H1 (cell line): ENCODE data around the gene EFR3B. TPM values are rescaled to one million over a fixed set of nuclear protein-coding genes. Genes with fewer than 3 reads are reported as not detected.

Experiments
- CTCF ChIA-PET: fragments of 300-600 bp; sonication (Branson Sonifier 250); formaldehyde crosslinking; loops from one replicate; lab custom pipeline; 2021; ENCODE audit not compliant: partially characterized antibody; lab: Charles Lee
- POLR2A ChIA-PET: fragments of 300-600 bp; sonication (Branson Sonifier 250); formaldehyde crosslinking; loops from one replicate; lab custom pipeline; 2021; ENCODE audit warnings: inconsistent platforms; ENCODE audit not compliant: partially characterized antibody; lab: Charles Lee
- DNase-seq, 2 experiments: peaks; one replicate each; pipeline versions ENCODE4 v3.0.0 to v3.0.0-alpha.2; 2010 to 2022; ENCODE audit warnings: low spot score in 2 of 2, low read depth in 1 of 2, mixed read lengths in 1 of 2
- FAIRE-seq: peaks from 2 replicates; lab custom pipeline; 2011; peaks lifted over from hg19 to GRCh38; lab: Jason Lieb, UNC
- H2AFZ ChIP-seq: 2 replicates; pipeline ENCODE4 v1.8.1; 2012; ENCODE audit warnings: low read length, inconsistent platforms
- H2AK5ac ChIP-seq: 2 replicates; pipeline ENCODE4 v1.6.1; 2013; ENCODE audit warnings: low read depth, low read length
- H2BK120ac ChIP-seq: replicated peaks from 2 replicates; pipeline ENCODE3; 2013; ENCODE audit warnings: low read depth, low read length, inconsistent platforms
- H2BK12ac ChIP-seq: 2 replicates; pipeline ENCODE4 v1.6.1; 2013; ENCODE audit warnings: low read depth, low read length
- H2BK15ac ChIP-seq: 2 replicates; pipeline ENCODE4 v1.6.1; 2013; ENCODE audit warnings: low read length
- H2BK20ac ChIP-seq: 2 replicates; pipeline ENCODE4 v1.6.1; 2013; ENCODE audit warnings: low read length
- H2BK5ac ChIP-seq: 2 replicates; pipeline ENCODE4 v1.6.1; 2013; ENCODE audit warnings: low read depth, low read length
- H3K14ac ChIP-seq: 2 replicates; pipeline ENCODE4 v1.6.1; 2013; ENCODE audit warnings: inconsistent platforms; ENCODE audit not compliant: insufficient read length
- H3K18ac ChIP-seq: 2 replicates; pipeline ENCODE4 v1.6.1; 2013; ENCODE audit warnings: low read length; ENCODE audit errors: extremely low read depth
- H3K23ac ChIP-seq: 2 replicates; pipeline ENCODE4 v1.6.1; 2013; ENCODE audit warnings: inconsistent platforms; ENCODE audit not compliant: insufficient read length
- H3K23me2 ChIP-seq: 2 replicates; pipeline ENCODE4 v1.6.1; 2013; ENCODE audit warnings: low read depth, low read length
- H3K27ac ChIP-seq: 2 replicates; pipeline ENCODE4 v1.6.1; 2011; ENCODE audit warnings: low read depth, low read length, inconsistent platforms
- H3K27me3 ChIP-seq, 4 experiments: replicated peaks in 1 of 4; 1 replicate in 1 of 4; 2 replicates in 3 of 4; pipeline versions ENCODE4 v1.6.1 to v1.8.1; 2011 to 2013; ENCODE audit warnings: low read length in 3 of 4, mild to moderate bottlenecking in 3 of 4, inconsistent platforms in 2 of 4, mixed read lengths in 2 of 4, moderate library complexity in 1 of 4; ENCODE audit not compliant: control insufficient read depth in 3 of 4, insufficient read depth in 3 of 4; ENCODE audit errors: extremely low read depth in 1 of 4
- H3K36me3 ChIP-seq, 4 experiments: 2 replicates each; pipeline versions ENCODE4 v1.6.1 to v1.8.1; 2011 to 2013; ENCODE audit warnings: mild to moderate bottlenecking in 4 of 4, low read length in 3 of 4, moderate library complexity in 2 of 4, control low read depth in 1 of 4, inconsistent platforms in 1 of 4; ENCODE audit not compliant: insufficient read depth in 4 of 4, control insufficient read depth in 2 of 4
- H3K4ac ChIP-seq: replicated peaks from 2 replicates; pipeline ENCODE3; 2013; ENCODE audit warnings: low read length, low read depth, mixed read lengths, inconsistent platforms; ENCODE audit not compliant: insufficient read length
- H3K4me1 ChIP-seq, 4 experiments: replicated peaks in 1 of 4; 1 replicate in 1 of 4; 2 replicates in 3 of 4; pipeline versions ENCODE4 v1.6.1 to v1.8.1; 2011 to 2013; ENCODE audit warnings: low read length in 3 of 4, inconsistent platforms in 2 of 4, mixed read lengths in 1 of 4; ENCODE audit not compliant: insufficient read depth in 4 of 4, control insufficient read depth in 3 of 4
- H3K4me2 ChIP-seq, 2 experiments: 2 replicates each; pipeline versions ENCODE4 v1.6.1 to v1.8.1; 2011 to 2013; ENCODE audit warnings: low read depth in 2 of 2, low read length in 2 of 2, control low read depth in 1 of 2, inconsistent platforms in 1 of 2, mild to moderate bottlenecking in 1 of 2; ENCODE audit not compliant: insufficient read depth in 1 of 2
- H3K4me3 ChIP-seq, 4 experiments: fragments of 200-600, 300-600 bp in 1 of 4; sonication (generic), shearing (Covaris generic), sonication (Bioruptor Twin) in 1 of 4; 2 replicates each; pipeline versions ENCODE4 v1.5.1 to v1.8.1; 2011 to 2016; ENCODE audit warnings: low read length in 4 of 4, low read depth in 3 of 4, control low read depth in 2 of 4, inconsistent platforms in 2 of 4, mild to moderate bottlenecking in 2 of 4, mixed read lengths in 1 of 4, moderate library complexity in 1 of 4; ENCODE audit not compliant: insufficient read depth in 2 of 4; ENCODE audit errors: extremely low read depth in 1 of 4
- H3K56ac ChIP-seq: replicated peaks from 2 replicates; pipeline ENCODE3; 2013; ENCODE audit warnings: low read depth, mild to moderate bottlenecking, mixed read lengths, low read length, inconsistent platforms; ENCODE audit not compliant: insufficient read length
- H3K79me1 ChIP-seq: 2 replicates; pipeline ENCODE4 v1.6.1; 2013; ENCODE audit warnings: low read depth, low read length, control low read depth
- H3K79me2 ChIP-seq, 2 experiments: 2 replicates each; pipeline versions ENCODE4 v1.6.1 to v1.8.1; 2012 to 2013; ENCODE audit warnings: low read length in 2 of 2, mild to moderate bottlenecking in 2 of 2, inconsistent platforms in 1 of 2; ENCODE audit not compliant: insufficient read depth in 2 of 2, control insufficient read depth in 1 of 2
- H3K9ac ChIP-seq, 4 experiments: replicated peaks in 1 of 4; 1 replicate in 1 of 4; 2 replicates in 3 of 4; pipeline versions ENCODE4 v1.6.1 to v1.8.1; 2011 to 2013; ENCODE audit warnings: low read depth in 3 of 4, low read length in 3 of 4, control low read depth in 2 of 4, mild to moderate bottlenecking in 2 of 4, moderate library complexity in 2 of 4, inconsistent platforms in 1 of 4; ENCODE audit errors: extremely low read depth in 1 of 4
- H3K9me3 ChIP-seq, 2 experiments: 2 replicates each; pipeline versions ENCODE4 v1.6.1 to v1.8.1; 2012 to 2013; ENCODE audit warnings: mild to moderate bottlenecking in 2 of 2, moderate library complexity in 2 of 2, control low read depth in 1 of 2, inconsistent platforms in 1 of 2, low read depth in 1 of 2, low read length in 1 of 2, mixed read lengths in 1 of 2; ENCODE audit not compliant: insufficient read depth in 2 of 2
- H4K20me1 ChIP-seq, 2 experiments: replicated peaks in 1 of 2; 2 replicates each; pipeline versions ENCODE3 to v1.8.1; 2011 to 2013; ENCODE audit warnings: inconsistent platforms in 2 of 2, low read length in 2 of 2, mild to moderate bottlenecking in 1 of 2; ENCODE audit not compliant: insufficient read depth in 2 of 2, control insufficient read depth in 1 of 2
- H4K5ac ChIP-seq: 2 replicates; pipeline ENCODE4 v1.6.1; 2013; ENCODE audit warnings: low read length, low read depth, mixed read lengths, inconsistent platforms; ENCODE audit not compliant: insufficient read length
- H4K8ac ChIP-seq: 2 replicates; pipeline ENCODE4 v1.8.0; 2013; ENCODE audit warnings: mild to moderate bottlenecking, moderate library complexity, low read length, inconsistent platforms; ENCODE audit not compliant: insufficient read depth; ENCODE audit errors: extremely low read depth
- H4K91ac ChIP-seq: replicated peaks from 2 replicates; pipeline ENCODE3; 2013; ENCODE audit warnings: low read length, mixed read lengths, inconsistent platforms; ENCODE audit not compliant: insufficient read length
- BCL11A ChIP-seq, 2 experiments: IDR thresholded peaks; one replicate each; pipeline ENCODE4 v1.6.1; 2011; ENCODE audit warnings: low read depth in 2 of 2, low read length in 2 of 2, mild to moderate bottlenecking in 2 of 2
- CBX5 ChIP-seq: fragments of 300-800, 300-1000 bp; sonication (generic); IDR thresholded peaks from 2 replicates; pipeline ENCODE4 v1.7.1; 2016; ENCODE audit warnings: antibody characterized with exemption, low read length, low read depth
- CTBP2 ChIP-seq: IDR thresholded peaks from 2 replicates; pipeline ENCODE4 v1.7.0; 2011; ENCODE audit warnings: borderline replicate concordance, mild to moderate bottlenecking, moderate library complexity, mixed read lengths, low read length; ENCODE audit not compliant: insufficient read depth, insufficient read length
- HDAC6 ChIP-seq: IDR thresholded peaks from one replicate; pipeline ENCODE4 v1.7.1; 2012; ENCODE audit warnings: low read depth, mild to moderate bottlenecking, inconsistent platforms, low read length, moderate library complexity
- JUND ChIP-seq: IDR thresholded peaks from 2 replicates; pipeline ENCODE4 v1.6.1; 2011; ENCODE audit warnings: mild to moderate bottlenecking, improper control_type of control experiment, low read length
- RFX5 ChIP-seq: IDR thresholded peaks from 2 replicates; pipeline ENCODE4 v1.6.1; 2011; ENCODE audit warnings: low read depth, low read length, improper control_type of control experiment, borderline replicate concordance
- SIX5 ChIP-seq: IDR thresholded peaks from 2 replicates; pipeline ENCODE4 v1.6.1; 2011; ENCODE audit warnings: mild to moderate bottlenecking, low read depth, low read length
- SRF ChIP-seq: IDR thresholded peaks from 2 replicates; pipeline ENCODE4 v1.6.1; 2011; ENCODE audit warnings: mild to moderate bottlenecking, low read depth, low read length, moderate library complexity
- TAF1 ChIP-seq: IDR thresholded peaks from 2 replicates; pipeline ENCODE4 v1.6.1; 2011; ENCODE audit warnings: mild to moderate bottlenecking, low read depth, low read length
- WGBS, 2 experiments: shearing (Covaris generic) in 1 of 2; methylation state at CpG; one replicate each; pipeline versions ENCODE4 v1.1.6 to v1.1.7; 2013 to 2015; ENCODE audit warnings: low lambda C conversion rate in 2 of 2, mixed read lengths in 2 of 2, inconsistent platforms in 1 of 2, low coverage in 1 of 2, missing lambda C conversion rate in 1 of 2; ENCODE audit not compliant: insufficient replicate concordance in 2 of 2, insufficient coverage in 1 of 2, insufficient read length in 1 of 2; ENCODE audit errors: extremely low coverage in 1 of 2, missing lambda C conversion rate in 1 of 2; 5-methylcytosine and 5-hydroxymethylcytosine counted together
- polyA plus RNA-seq, 7 experiments: library from polyadenylated mRNA; depleted of rRNA in 3 of 7; stranded (reverse) in 5 of 7; unstranded in 2 of 7; fragments of >200 nt in 5 of 7; fragments of 200-250 nt in 2 of 7; gene quantifications; 1 replicate in 5 of 7; 2 replicates in 1 of 7; 4 replicates in 1 of 7; pipeline versions ENCODE4 v1.2.1 to v1.2.3, GENCODE V29; 2011 to 2013; ENCODE audit warnings: missing spikeins in 2 of 7, mixed read lengths in 2 of 7
- total RNA-seq: library from RNA; stranded (reverse); fragmentation: NEBNext Ultra II Directional; extraction: Animal tissue kit (Norgen Biotek cat#: 25700); gene quantifications from 2 replicates; pipeline ENCODE4 v1.2.1, GENCODE V29; 2021

EFR3B gene
- total and polyA plus RNA-seq, 2 of the 8 experiments (the other 6 are each of a cell fraction or from before 2014, with no cell fraction given), result 3.4 to 9.6 TPM

GRCh38 chr2:25018681-25019080 lies 23.2 kb upstream of the EFR3B start:
- no peak overlapping the region for H2BK12ac ChIP-seq
- TF ChIP-seq SIX5 (no peak), HDAC6 (no peak), CTBP2 (no peak), CBX5 (no peak), JUND (no peak), SRF (no peak), RFX5 (no peak), TAF1 (no peak), BCL11A (IDR thresholded peaks at IDR 0.05; ENCODE audit: low read depth in 2 of 2, low read length in 2 of 2) (no peak)
- TF ChIP-seq, all 59 proteins: peak for 0
- no peaks in the 10 kb centered on the region for H3K9me3 ChIP-seq
- no peak overlapping the region for H3K4ac ChIP-seq
- H3K56ac ChIP-seq, result no peak overlapping the region
- WGBS, 2 experiments, result 90% methylated on average over 7 of the region's 7 CpGs; no CpG with 5 or more reads in 1 of the 2 experiments
- no peak overlapping the region for H4K8ac ChIP-seq
- no peaks in the 10 kb centered on the region for H3K23me2 ChIP-seq
- H3K4me3 ChIP-seq, result no peak overlapping the region
- no peak overlapping the region for H2BK20ac ChIP-seq
- ChIA-PET CTCF (no interaction called here), POLR2A (no interaction called here)
- no peak overlapping the region for H2BK120ac ChIP-seq
- H3K79me1 ChIP-seq, result no peaks in the 10 kb centered on the region
- no peak overlapping the region for H3K27ac ChIP-seq
- H3K27me3 ChIP-seq, result no peaks in the 10 kb centered on the region
- no peaks in the 10 kb centered on the region for H3K36me3 ChIP-seq
- H4K20me1 ChIP-seq, result no peaks in the 10 kb centered on the region
- H3K14ac ChIP-seq, result no peak overlapping the region
- no peak overlapping the region for H3K4me2 ChIP-seq
- H4K91ac ChIP-seq, result no peak overlapping the region
- no peak overlapping the region for H2BK5ac ChIP-seq
- H4K5ac ChIP-seq, result no peak overlapping the region
- H3K4me1 ChIP-seq, result no peaks in the 10 kb centered on the region
- FAIRE-seq, result no peak
- no peak for DNase-seq
- no peak overlapping the region for H2AFZ ChIP-seq
- H3K23ac ChIP-seq, result no peak overlapping the region
- H2BK15ac ChIP-seq, result no peak overlapping the region
- no peak overlapping the region for H2AK5ac ChIP-seq
- H3K18ac ChIP-seq, result no peak overlapping the region
- H3K9ac ChIP-seq, result no peak overlapping the region
- H3K79me2 ChIP-seq, result no peaks in the 10 kb centered on the region
